Mesendoderm (in vitro differentiated cells): Measurements from ENCODE around the gene TFCP2L1.

Experiments
- DNase-seq: peaks from one replicate; pipeline ENCODE4 v3.0.0; 2013
- H2AK5ac ChIP-seq: 2 replicates; pipeline ENCODE4 v1.6.1; 2013; ENCODE audit warnings: low read length, inconsistent platforms
- H2BK120ac ChIP-seq: 2 replicates; pipeline ENCODE4 v1.6.1; 2013; ENCODE audit warnings: low read depth, mild to moderate bottlenecking, low read length, moderate library complexity, mixed read lengths
- H2BK15ac ChIP-seq: replicated peaks from 2 replicates; pipeline ENCODE4 v1.6.1; 2013; ENCODE audit warnings: low read depth, mild to moderate bottlenecking, moderate library complexity
- H2BK5ac ChIP-seq: 2 replicates; pipeline ENCODE4 v1.6.1; 2013; ENCODE audit warnings: low read length, inconsistent platforms
- H3K18ac ChIP-seq: 2 replicates; pipeline ENCODE4 v1.6.1; 2013; ENCODE audit warnings: mild to moderate bottlenecking, low read length, mixed read lengths
- H3K23ac ChIP-seq: one replicate; pipeline ENCODE4 v1.6.1; 2013; ENCODE audit warnings: low read length
- H3K27ac ChIP-seq: 2 replicates; pipeline ENCODE4 v1.5.1; 2013; ENCODE audit warnings: low read depth, mild to moderate bottlenecking, inconsistent platforms, low read length, moderate library complexity
- H3K27me3 ChIP-seq: 2 replicates; pipeline ENCODE4 v1.6.1; 2013; ENCODE audit warnings: low read length, control low read depth, mild to moderate bottlenecking, inconsistent platforms; ENCODE audit not compliant: insufficient read depth, poor library complexity
- H3K36me3 ChIP-seq: 2 replicates; pipeline ENCODE4 v1.6.1; 2013; ENCODE audit warnings: low read length, inconsistent platforms; ENCODE audit not compliant: control insufficient read depth, insufficient read depth
- H3K4ac ChIP-seq: one replicate; pipeline ENCODE4 v1.6.1; 2013; ENCODE audit warnings: low read depth, mild to moderate bottlenecking, low read length, moderate library complexity
- H3K4me1 ChIP-seq: 2 replicates; pipeline ENCODE4 v1.6.1; 2013; ENCODE audit warnings: low read depth, low read length, inconsistent platforms; ENCODE audit not compliant: control insufficient read depth
- H3K4me2 ChIP-seq: 2 replicates; pipeline ENCODE4 v1.6.1; 2013; ENCODE audit warnings: low read length
- H3K4me3 ChIP-seq: 2 replicates; pipeline ENCODE4 v1.5.1; 2013; ENCODE audit warnings: mild to moderate bottlenecking, low read length
- H3K56ac ChIP-seq: one replicate; pipeline ENCODE4 v1.6.1; 2013; ENCODE audit warnings: low read length
- H3K79me1 ChIP-seq: 2 replicates; pipeline ENCODE4 v1.6.1; 2013; ENCODE audit warnings: low read length, inconsistent platforms
- H3K79me2 ChIP-seq: 2 replicates; pipeline ENCODE4 v1.6.1; 2013; ENCODE audit warnings: mild to moderate bottlenecking, low read length; ENCODE audit not compliant: control insufficient read depth, insufficient read depth
- H3K9ac ChIP-seq: 2 replicates; pipeline ENCODE4 v1.6.1; 2013; ENCODE audit warnings: low read length, inconsistent platforms
- H4K5ac ChIP-seq: one replicate; pipeline ENCODE4 v1.6.1; 2013; ENCODE audit warnings: low read length
- H4K8ac ChIP-seq: one replicate; pipeline ENCODE4 v1.6.1; 2013; ENCODE audit warnings: low read depth, mild to moderate bottlenecking, control low read depth, low read length, moderate library complexity
- WGBS: extraction: QIAGEN DNeasy Blood & Tissue Kit; methylation state at CpG from one replicate; pipeline ENCODE4 v1.1.7; 2013; ENCODE audit warnings: low lambda C conversion rate, missing lambda C conversion rate; ENCODE audit not compliant: insufficient coverage; ENCODE audit errors: extremely low coverage; 5-methylcytosine and 5-hydroxymethylcytosine counted together

Gene TFCP2L1

GRCh38 chr2:121189011-121189410 lies 96.0 kb downstream of the TFCP2L1 start:
- no peak overlapping the region for H2BK5ac ChIP-seq
- WGBS: no CpG with 5 or more reads among the region's 3 CpGs
- no peaks in the 10 kb centered on the region for H3K79me1 ChIP-seq

GRCh38 chr2:121187982-121188411 lies 97.0 kb downstream of the TFCP2L1 start:
- H3K9ac ChIP-seq: no peak overlapping the region
- H2BK15ac ChIP-seq: no peak overlapping the region
- no peak overlapping the region for H4K5ac ChIP-seq
- H2BK120ac ChIP-seq: no peak overlapping the region
- no peaks in the 10 kb centered on the region for H3K27me3 ChIP-seq
- DNase-seq: no peak
- H3K56ac ChIP-seq: no peak overlapping the region
- no peak overlapping the region for H3K4me2 ChIP-seq
- no peak overlapping the region for H2BK5ac ChIP-seq
- no peaks in the 10 kb centered on the region for H3K79me2 ChIP-seq
- no peak overlapping the region for H3K18ac ChIP-seq
- H3K79me1 ChIP-seq: no peaks in the 10 kb centered on the region
- no peak overlapping the region for H3K4me3 ChIP-seq
- no peak overlapping the region for H4K8ac ChIP-seq
- no peaks in the 10 kb centered on the region for H3K36me3 ChIP-seq
- no peaks in the 10 kb centered on the region for H3K4me1 ChIP-seq
- WGBS: no CpG with 5 or more reads among the region's 6 CpGs
- no peak overlapping the region for H3K27ac ChIP-seq
- H3K23ac ChIP-seq: no peak overlapping the region
- H2AK5ac ChIP-seq: no peak overlapping the region
- no peak overlapping the region for H3K4ac ChIP-seq

More at GRCh38 chr2:121189011-121189410, 96.0 kb downstream of the TFCP2L1 start:
- no peaks in the 10 kb centered on the region for H3K4me1 ChIP-seq
- no peak overlapping the region for H4K8ac ChIP-seq
- no peak overlapping the region for H2AK5ac ChIP-seq
- no peak overlapping the region for H3K4me3 ChIP-seq
- no peak overlapping the region for H3K56ac ChIP-seq
- H3K18ac ChIP-seq: no peak overlapping the region
- H4K5ac ChIP-seq: no peak overlapping the region
- H3K79me2 ChIP-seq: no peaks in the 10 kb centered on the region
- H3K27ac ChIP-seq: no peak overlapping the region
- H3K4ac ChIP-seq: no peak overlapping the region
- H3K9ac ChIP-seq: no peak overlapping the region
- H3K27me3 ChIP-seq: no peaks in the 10 kb centered on the region
- H3K23ac ChIP-seq: no peak overlapping the region
- DNase-seq: no peak
- H2BK15ac ChIP-seq: no peak overlapping the region
- H2BK120ac ChIP-seq: no peak overlapping the region
- H3K4me2 ChIP-seq: no peak overlapping the region
- no peaks in the 10 kb centered on the region for H3K36me3 ChIP-seq

GRCh38 chr2:121187351-121187981 lies 97.5 kb downstream of the TFCP2L1 start:
- Histone ChIP-seq H3K23ac (no peak overlapping the region), H3K79me2 (no peaks in the 10 kb centered on the region), H3K27me3 (no peaks in the 10 kb centered on the region), H3K4me2 (no peak overlapping the region), H3K4me3 (no peak overlapping the region), H3K4me1 (no peaks in the 10 kb centered on the region), H3K4ac (no peak overlapping the region), H4K8ac (no peak overlapping the region), H2BK5ac (no peak overlapping the region), H3K9ac (no peak overlapping the region), H2AK5ac (no peak overlapping the region), H4K5ac (no peak overlapping the region), H2BK120ac (no peak overlapping the region), H2BK15ac (no peak overlapping the region), H3K56ac (no peak overlapping the region), H3K27ac (no peak overlapping the region), H3K36me3 (no peaks in the 10 kb centered on the region), H3K18ac (no peak overlapping the region), H3K79me1 (no peaks in the 10 kb centered on the region)
- no CpG with 5 or more reads among the region's 19 CpGs for WGBS
- no peak for DNase-seq

GRCh38 chr2:121186261-121186660 lies 98.7 kb downstream of the TFCP2L1 start:
- H3K4ac ChIP-seq: no peak overlapping the region
- H2BK5ac ChIP-seq: no peak overlapping the region
- no peak overlapping the region for H3K4me3 ChIP-seq
- no CpG with 5 or more reads among the region's 9 CpGs for WGBS
- no peaks in the 10 kb centered on the region for H3K79me1 ChIP-seq
- H2BK15ac ChIP-seq: no peak overlapping the region
- no peak overlapping the region for H4K5ac ChIP-seq
- no peaks in the 10 kb centered on the region for H3K4me1 ChIP-seq
- no peaks in the 10 kb centered on the region for H3K36me3 ChIP-seq
- H3K9ac ChIP-seq: no peak overlapping the region
- H3K56ac ChIP-seq: no peak overlapping the region
- H3K27ac ChIP-seq: no peak overlapping the region
- no peak overlapping the region for H2BK120ac ChIP-seq
- no peaks in the 10 kb centered on the region for H3K27me3 ChIP-seq
- H2AK5ac ChIP-seq: no peak overlapping the region
- no peak overlapping the region for H4K8ac ChIP-seq
- no peaks in the 10 kb centered on the region for H3K79me2 ChIP-seq
- H3K18ac ChIP-seq: no peak overlapping the region
- DNase-seq: no peak
- no peak overlapping the region for H3K23ac ChIP-seq
- no peak overlapping the region for H3K4me2 ChIP-seq

- no CpG with 5 or more reads among the region's 5 CpGs for WGBS
- Histone ChIP-seq H4K8ac (no peak overlapping the region), H2BK5ac (no peak overlapping the region), H2BK120ac (no peak overlapping the region), H3K79me2 (no peaks in the 10 kb centered on the region), H3K9ac (no peak overlapping the region), H3K4me1 (no peaks in the 10 kb centered on the region), H3K79me1 (no peaks in the 10 kb centered on the region), H3K4me2 (no peak overlapping the region), H3K4me3 (no peak overlapping the region), H4K5ac (no peak overlapping the region), H3K23ac (peak overlapping the region; percentile 9), H3K4ac (no peak overlapping the region), H2AK5ac (no peak overlapping the region), H3K27me3 (no peaks in the 10 kb centered on the region), H2BK15ac (no peak overlapping the region), H3K36me3 (no peaks in the 10 kb centered on the region), H3K56ac (no peak overlapping the region), H3K27ac (no peak overlapping the region), H3K18ac (no peak overlapping the region)
- no peak for DNase-seq
These were observed 99.4 kb downstream of the TFCP2L1 start for GRCh38 chr2:121185571-121186074.

GRCh38 chr2:121185111-121185510 lies 99.9 kb downstream of the TFCP2L1 start:
- Histone ChIP-seq H3K36me3 (no peaks in the 10 kb centered on the region), H4K8ac (no peak overlapping the region), H3K56ac (no peak overlapping the region), H3K4ac (no peak overlapping the region), H3K27me3 (no peaks in the 10 kb centered on the region), H2BK5ac (no peak overlapping the region), H3K23ac (peak overlapping the region; percentile 9), H2BK120ac (no peak overlapping the region), H3K18ac (no peak overlapping the region), H3K9ac (no peak overlapping the region), H2AK5ac (no peak overlapping the region), H3K4me3 (no peak overlapping the region), H3K4me2 (no peak overlapping the region), H3K4me1 (no peaks in the 10 kb centered on the region), H3K79me1 (no peaks in the 10 kb centered on the region), H3K79me2 (no peaks in the 10 kb centered on the region), H2BK15ac (no peak overlapping the region), H3K27ac (no peak overlapping the region), H4K5ac (no peak overlapping the region)
- WGBS: no CpG with 5 or more reads among the region's 10 CpGs
- no peak for DNase-seq
